Skin epidermis (tissue), 12 donors: ENCODE results near the gene ANXA3.
A peak's percentile ranks its signal among the peaks of the same experiment; 100 is the strongest.

ENCODE experiments used
- H3K27ac ChIP-seq, 21 experiments: fragments of 200-600 bp; sonication (generic) in 11 of 21; one replicate each; pipeline ENCODE4 v1.5.0; 2020; ENCODE audit warnings: mild to moderate bottlenecking in 3 of 21, inconsistent platforms in 2 of 21, moderate library complexity in 2 of 21
- H3K4me3 ChIP-seq, 7 experiments: fragments of 200-600 bp; sonication (generic) in 2 of 7; one replicate each; pipeline ENCODE4 v1.5.0; 2020; ENCODE audit warnings: inconsistent platforms in 2 of 7, mild to moderate bottlenecking in 2 of 7, moderate library complexity in 1 of 7

ANXA3 gene

GRCh38 chr4:78629991-78630541, 78.5 kb downstream of the ANXA3 start:
- Histone ChIP-seq H3K27ac (peak overlapping the region in 16 of 21 experiments; percentile 1 to 72 (median 41)), H3K4me3 (no peak overlapping the region)

- Histone ChIP-seq H3K27ac (peak overlapping the region in 9 of 21 experiments; percentile 0 to 72 (median 43)), H3K4me3 (no peak overlapping the region)
Measured at GRCh38 chr4:78630615-78631014, 79.0 kb downstream of the ANXA3 start.

- Histone ChIP-seq H3K27ac (peak overlapping the region in 16 of 21 experiments; percentile 7 to 76 (median 49)), H3K4me3 (no peak overlapping the region)
Measured at GRCh38 chr4:78634011-78634664, 82.6 kb downstream of the ANXA3 start.

- H3K27ac ChIP-seq = peak overlapping the region in 16 of 21 experiments; percentile 10 to 78 (median 46)
- H3K4me3 ChIP-seq = no peak overlapping the region
Measured at GRCh38 chr4:78638337-78639172, 87.0 kb downstream of the ANXA3 start.

GRCh38 chr4:78640714-78641113, 89.1 kb downstream of the ANXA3 start:
- Histone ChIP-seq H3K27ac (no peak overlapping the region), H3K4me3 (no peak overlapping the region)

- H3K4me3 ChIP-seq = no peak overlapping the region
- H3K27ac ChIP-seq = peak overlapping the region in 2 of 21 experiments; percentile 24 to 29
Measured at GRCh38 chr4:78642934-78643333, 91.4 kb downstream of the ANXA3 start.

- peak overlapping the region in 6 of 21 experiments; percentile 13 to 91 (median 86) for H3K27ac ChIP-seq
- no peak overlapping the region for H3K4me3 ChIP-seq
Measured at GRCh38 chr4:78644063-78644691, 92.6 kb downstream of the ANXA3 start.

GRCh38 chr4:78644744-78645330, 93.3 kb downstream of the ANXA3 start:
- no peak overlapping the region for H3K4me3 ChIP-seq

GRCh38 chr4:78645853-78646757, 94.5 kb downstream of the ANXA3 start:
- Histone ChIP-seq H3K27ac (peak overlapping the region in 20 of 21 experiments; percentile 43 to 91 (median 82)), H3K4me3 (no peak overlapping the region)

More at GRCh38 chr4:78644744-78645330, 93.3 kb downstream of the ANXA3 start:
- H3K27ac ChIP-seq = peak overlapping the region in 20 of 21 experiments; percentile 43 to 91 (median 82)

GRCh38 chr4:78647272-78647671, 95.7 kb downstream of the ANXA3 start:
- peak overlapping the region in 10 of 21 experiments; percentile 36 to 91 (median 85) for H3K27ac ChIP-seq
- H3K4me3 ChIP-seq = no peak overlapping the region

GRCh38 chr4:78648640-78649363, 97.2 kb downstream of the ANXA3 start:
- H3K27ac ChIP-seq = peak overlapping the region in 14 of 21 experiments; percentile 12 to 84 (median 65)
- H3K4me3 ChIP-seq = no peak overlapping the region

GRCh38 chr4:78650106-78651024, 98.8 kb downstream of the ANXA3 start:
- Histone ChIP-seq H3K4me3 (no peak overlapping the region), H3K27ac (peak overlapping the region in 15 of 21 experiments; percentile 12 to 84 (median 69))

- Histone ChIP-seq H3K4me3 (no peak overlapping the region), H3K27ac (peak overlapping the region in 15 of 21 experiments; percentile 2 to 84 (median 55))
Measured at GRCh38 chr4:78651250-78651860, 99.8 kb downstream of the ANXA3 start.

GRCh38 chr4:78652282-78652876, 100.8 kb downstream of the ANXA3 start:
- peak overlapping the region in 14 of 21 experiments; percentile 14 to 82 (median 46) for H3K27ac ChIP-seq
- H3K4me3 ChIP-seq = no peak overlapping the region

GRCh38 chr4:78653655-78654054, 102.1 kb downstream of the ANXA3 start:
- H3K4me3 ChIP-seq = no peak overlapping the region

GRCh38 chr4:78654807-78655206, 103.2 kb downstream of the ANXA3 start:
- peak overlapping the region in 9 of 21 experiments; percentile 3 to 76 (median 35) for H3K27ac ChIP-seq
- H3K4me3 ChIP-seq = no peak overlapping the region

More at GRCh38 chr4:78653655-78654054, 102.1 kb downstream of the ANXA3 start:
- no peak overlapping the region for H3K27ac ChIP-seq
